Stimulated activated CD8-positive, alpha-beta memory T cell treated with anti-CD3 and anti-CD28 coated beads, Interleukin-4, amount 100 ng/mL, for 1 hour (primary cell): ENCODE data around the gene ACOX3.
"Not testable (repeated sequence)": the region's sequence is repeated elsewhere in the genome, so short reads cannot be mapped to it uniquely, and the experiment has no call there.

ENCODE experiments used
- DNase-seq, 2 donors: peaks; one replicate each; pipeline ENCODE4 v3.0.0-alpha.2; 2020; ENCODE audit warnings: low read depth in 2 of 2, low spot score in 1 of 2

Gene ACOX3

DNA sequence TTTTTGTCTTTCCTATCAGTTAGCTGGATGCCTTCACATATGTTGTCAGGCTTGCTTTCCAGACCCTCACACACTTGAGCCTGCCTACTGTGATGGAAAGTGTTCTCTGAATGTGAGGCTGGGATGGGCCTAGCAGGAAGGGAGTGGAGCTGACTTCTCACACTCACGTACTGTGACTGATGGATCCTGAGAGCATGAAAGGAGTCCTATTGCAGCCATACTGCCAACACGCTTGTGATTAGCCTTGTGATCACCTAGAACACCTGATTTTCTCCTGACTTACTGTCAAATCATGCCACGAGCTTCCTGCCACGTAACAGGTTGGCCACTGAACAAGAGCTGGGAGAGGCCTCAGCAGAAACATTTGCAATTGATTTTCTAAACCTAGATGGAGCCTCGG, 49.9 kb downstream of the ACOX3 start:
- no peak for DNase-seq

GRCh38 chr4:8388528-8388870, 52.0 kb downstream of the ACOX3 start:
- no peak for DNase-seq

- no peak for DNase-seq
These were observed 52.7 kb downstream of the ACOX3 start for GRCh38 chr4:8387615-8388527.

DNA sequence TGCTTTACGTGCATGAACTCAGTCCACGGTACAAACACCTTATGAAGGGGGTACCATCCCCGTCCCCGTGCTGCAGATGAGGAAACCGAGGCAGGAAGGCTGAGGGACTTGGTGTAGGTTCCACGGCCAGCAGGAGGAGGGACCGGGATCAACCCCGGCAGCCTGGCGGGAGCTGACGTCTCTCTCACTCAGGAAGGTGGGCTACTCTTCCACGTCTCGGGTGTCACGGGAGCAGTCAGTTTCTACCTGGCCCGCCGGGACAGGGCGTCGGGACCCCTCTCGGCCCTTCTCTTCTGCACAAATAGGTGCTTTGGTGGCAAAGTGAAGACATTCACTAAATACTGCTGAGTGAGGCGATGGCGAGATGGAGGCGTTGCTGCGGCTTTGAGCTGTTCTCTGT, 53.3 kb downstream of the ACOX3 start:
- DNase-seq, result no peak

- DNase-seq, result no peak
These were observed 53.8 kb downstream of the ACOX3 start for GRCh38 chr4:8386731-8387130.

DNA sequence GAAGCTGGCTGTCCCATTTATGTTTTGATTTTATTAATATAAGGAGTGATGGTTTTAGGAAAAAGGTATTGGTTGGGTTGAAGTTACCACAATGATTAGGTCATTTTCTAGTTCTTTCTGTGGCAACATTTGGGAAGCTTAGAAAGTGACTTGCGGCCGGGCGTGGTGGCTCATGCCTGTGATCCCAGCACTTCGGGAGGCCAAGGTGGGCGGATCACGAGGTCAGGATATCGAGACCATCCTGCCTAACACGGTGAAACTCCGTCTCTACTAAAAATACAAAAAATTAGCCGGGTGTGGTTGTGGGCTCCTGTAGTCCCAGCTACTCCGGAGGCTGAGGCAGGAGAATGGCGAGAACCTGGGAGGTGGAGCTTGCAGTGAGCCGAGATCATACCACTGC, 54.4 kb downstream of the ACOX3 start:
- DNase-seq, result not testable (repeated sequence)

DNA sequence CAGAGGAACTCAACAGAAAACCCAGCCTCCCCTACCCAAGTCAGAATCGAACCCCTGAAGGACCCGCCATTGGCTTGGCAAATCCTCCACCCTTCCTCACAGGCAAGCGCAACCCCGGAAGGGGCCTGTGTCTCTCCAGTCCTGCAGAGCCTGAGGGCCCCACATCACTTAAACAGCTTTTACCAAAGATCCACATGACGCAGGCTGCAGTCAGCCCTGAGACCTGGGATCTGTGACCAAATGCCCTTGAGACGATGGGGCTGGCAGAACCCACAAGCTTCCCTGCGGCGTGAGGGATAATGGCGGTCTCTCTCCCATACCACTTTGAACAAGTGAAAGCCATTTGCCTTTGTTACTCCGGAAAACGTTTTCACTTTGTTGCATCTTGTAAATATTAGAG, 54.9 kb downstream of the ACOX3 start:
- DNase-seq, result no peak

DNA sequence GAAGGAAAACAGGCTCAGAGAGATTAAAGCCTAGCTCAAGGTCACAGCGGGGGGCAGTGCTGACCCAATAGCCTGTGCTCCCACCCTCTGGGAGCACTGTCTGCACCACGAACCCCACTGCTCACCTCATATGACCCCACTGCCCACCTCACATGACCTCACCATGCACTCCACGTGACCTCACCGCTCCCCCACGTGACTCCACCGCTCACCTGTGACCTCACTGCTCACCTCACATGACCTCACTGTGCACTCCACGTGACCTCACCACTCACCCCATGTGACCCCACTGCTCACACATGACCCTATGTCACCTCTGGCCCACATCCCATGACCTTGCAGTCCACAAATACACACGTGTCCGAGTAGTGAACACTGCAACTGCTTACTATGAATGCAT, 55.4 kb downstream of the ACOX3 start:
- no peak for DNase-seq

DNA sequence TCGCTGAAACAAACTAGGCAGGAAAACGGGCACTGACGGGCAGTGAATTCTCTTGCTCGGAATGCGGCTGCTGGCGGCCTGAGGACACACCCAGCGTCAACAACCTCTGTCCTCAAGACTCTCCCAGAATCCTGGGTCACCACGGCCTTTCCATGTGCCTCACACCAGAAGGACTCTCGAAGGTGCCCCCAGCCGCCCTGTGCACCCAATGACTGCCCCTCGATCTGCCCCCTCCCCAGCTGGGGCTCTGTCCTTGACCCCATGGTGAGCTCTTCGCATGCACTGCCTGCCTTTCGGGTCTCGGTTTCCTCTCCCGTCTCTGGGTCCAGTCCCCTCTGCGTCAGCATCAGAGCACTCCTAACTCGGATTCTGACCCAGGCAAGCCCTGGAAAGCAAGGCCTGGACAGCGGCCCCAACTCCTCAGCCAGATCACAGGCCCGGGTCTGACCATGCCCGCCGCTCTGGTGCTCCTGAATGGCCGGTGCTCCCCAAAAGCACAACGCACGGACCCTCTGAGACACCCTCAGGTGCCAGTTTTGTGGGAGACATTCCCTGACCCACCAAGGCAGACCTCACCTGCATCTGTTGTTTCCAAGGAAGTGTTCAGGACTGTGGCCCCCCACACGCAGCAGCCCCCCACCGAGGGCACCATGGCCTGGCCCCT, 56.0 kb downstream of the ACOX3 start:
- no peak for DNase-seq

GRCh38 chr4:8383451-8384160, 56.9 kb downstream of the ACOX3 start:
- no peak for DNase-seq

GRCh38 chr4:8383016-8383415, 57.5 kb downstream of the ACOX3 start:
- DNase-seq, result no peak

GRCh38 chr4:8381814-8382581, 58.5 kb downstream of the ACOX3 start:
- DNase-seq, result no peak

- no peak for DNase-seq
These were observed 59.8 kb downstream of the ACOX3 start for GRCh38 chr4:8380511-8381415.

DNA sequence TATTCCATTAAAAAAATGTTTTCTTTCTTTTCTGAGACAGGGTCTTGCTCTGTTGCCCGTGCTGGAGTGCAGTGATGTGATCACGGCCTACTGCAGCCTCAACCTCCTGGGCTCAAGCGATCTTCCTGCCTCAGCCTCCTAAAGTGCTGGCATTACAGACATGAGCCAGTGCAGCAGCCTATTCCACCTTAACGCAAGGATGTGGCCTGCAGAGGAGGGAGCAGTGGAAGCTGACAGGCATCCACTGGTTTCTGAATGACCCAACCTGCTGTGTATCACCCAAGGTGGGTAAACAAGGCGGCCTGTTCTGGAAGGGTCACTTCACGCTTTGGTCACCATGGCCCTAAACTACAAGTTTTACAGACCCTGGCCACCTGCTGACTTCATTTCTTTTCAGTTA, 60.8 kb downstream of the ACOX3 start:
- DNase-seq, result no peak

DNA sequence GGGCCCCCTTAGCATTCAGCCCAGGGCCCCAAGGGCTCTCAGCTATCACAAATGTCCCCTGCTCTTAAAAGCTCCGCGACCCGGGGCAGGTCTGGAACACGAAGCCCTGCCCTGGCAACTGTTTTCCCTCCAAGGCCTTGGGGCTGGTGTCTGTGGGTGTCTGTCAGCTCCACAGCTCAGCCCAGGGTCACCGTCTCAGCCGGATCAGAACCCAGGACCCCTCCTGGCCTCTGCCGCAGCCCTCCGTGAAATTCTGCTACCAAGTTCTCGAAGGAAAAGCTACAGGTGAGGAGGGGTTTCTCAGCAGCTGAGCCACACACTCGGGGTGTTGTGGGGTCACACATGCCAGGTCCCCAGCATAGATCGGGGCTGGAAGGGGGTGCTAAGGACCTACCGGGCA, 61.2 kb downstream of the ACOX3 start:
- no peak for DNase-seq

GRCh38 chr4:8378776-8379175, 61.7 kb downstream of the ACOX3 start:
- DNase-seq, result no peak

- no peak for DNase-seq
These were observed 62.3 kb downstream of the ACOX3 start for GRCh38 chr4:8378101-8378724.

GRCh38 chr4:8377103-8378075, 63.1 kb downstream of the ACOX3 start:
- no peak for DNase-seq
